Neural cell (in vitro differentiated cells): ENCODE measurements around the gene SYTL4.

Source experiments
- CTCF ChIP-seq: fragments of 450-650 bp; IDR thresholded peaks from 2 replicates; pipeline ENCODE4 v1.5.1; 2014; ENCODE audit warnings: antibody characterized with exemption, mild to moderate bottlenecking, moderate library complexity; ENCODE audit not compliant: poor library complexity, severe bottlenecking
- EP300 ChIP-seq: fragments of 450-650 bp; conservative IDR thresholded peaks from 2 replicates; pipeline ENCODE4 v1.6.1; 2014; ENCODE audit warnings: antibody characterized with exemption, mild to moderate bottlenecking, moderate library complexity; ENCODE audit not compliant: poor library complexity, severe bottlenecking
- EZH2 ChIP-seq: fragments of 200-600, 300-800 bp; shearing (Covaris generic), sonication (generic); IDR thresholded peaks from 2 replicates; pipeline ENCODE4 v1.6.1; 2014; ENCODE audit warnings: antibody characterized with exemption, low read length, borderline replicate concordance, mild to moderate bottlenecking; ENCODE audit not compliant: insufficient read depth, poor library complexity, severe bottlenecking
- MXI1 ChIP-seq: fragments of 450-650 bp; conservative IDR thresholded peaks from 2 replicates; pipeline ENCODE4 v1.6.1; 2014; ENCODE audit warnings: antibody characterized with exemption, mild to moderate bottlenecking; ENCODE audit not compliant: poor library complexity, severe bottlenecking
- POLR2AphosphoS5 ChIP-seq: IDR thresholded peaks from 2 replicates; pipeline ENCODE4 v1.6.1; 2012
- RAD21 ChIP-seq: fragments of 450-650 bp; conservative IDR thresholded peaks from 2 replicates; pipeline ENCODE4 v1.6.1; 2014; ENCODE audit warnings: antibody characterized with exemption, mild to moderate bottlenecking, moderate library complexity
- SMC3 ChIP-seq: fragments of 450-650 bp; conservative IDR thresholded peaks from 2 replicates; pipeline ENCODE4 v1.6.1; 2014; ENCODE audit warnings: antibody characterized with exemption, mild to moderate bottlenecking, moderate library complexity; ENCODE audit not compliant: poor library complexity
- TAF1 ChIP-seq: IDR thresholded peaks from 2 replicates; pipeline ENCODE4 v1.6.1; 2012; ENCODE audit warnings: low read depth
- TF ChIP-seq, protein P1 (sequence below): IDR thresholded peaks from 2 replicates; pipeline ENCODE4 v1.6.1; 2012; ENCODE audit warnings: borderline replicate concordance

- TF ChIP-seq CTCF (no peak), EZH2 (no peak), EP300 (no peak), POLR2AphosphoS5 (no peak), RAD21 (no peak), SMC3 (no peak), TAF1 (no peak), MXI1 (no peak)
- TF ChIP-seq, protein P1, sequence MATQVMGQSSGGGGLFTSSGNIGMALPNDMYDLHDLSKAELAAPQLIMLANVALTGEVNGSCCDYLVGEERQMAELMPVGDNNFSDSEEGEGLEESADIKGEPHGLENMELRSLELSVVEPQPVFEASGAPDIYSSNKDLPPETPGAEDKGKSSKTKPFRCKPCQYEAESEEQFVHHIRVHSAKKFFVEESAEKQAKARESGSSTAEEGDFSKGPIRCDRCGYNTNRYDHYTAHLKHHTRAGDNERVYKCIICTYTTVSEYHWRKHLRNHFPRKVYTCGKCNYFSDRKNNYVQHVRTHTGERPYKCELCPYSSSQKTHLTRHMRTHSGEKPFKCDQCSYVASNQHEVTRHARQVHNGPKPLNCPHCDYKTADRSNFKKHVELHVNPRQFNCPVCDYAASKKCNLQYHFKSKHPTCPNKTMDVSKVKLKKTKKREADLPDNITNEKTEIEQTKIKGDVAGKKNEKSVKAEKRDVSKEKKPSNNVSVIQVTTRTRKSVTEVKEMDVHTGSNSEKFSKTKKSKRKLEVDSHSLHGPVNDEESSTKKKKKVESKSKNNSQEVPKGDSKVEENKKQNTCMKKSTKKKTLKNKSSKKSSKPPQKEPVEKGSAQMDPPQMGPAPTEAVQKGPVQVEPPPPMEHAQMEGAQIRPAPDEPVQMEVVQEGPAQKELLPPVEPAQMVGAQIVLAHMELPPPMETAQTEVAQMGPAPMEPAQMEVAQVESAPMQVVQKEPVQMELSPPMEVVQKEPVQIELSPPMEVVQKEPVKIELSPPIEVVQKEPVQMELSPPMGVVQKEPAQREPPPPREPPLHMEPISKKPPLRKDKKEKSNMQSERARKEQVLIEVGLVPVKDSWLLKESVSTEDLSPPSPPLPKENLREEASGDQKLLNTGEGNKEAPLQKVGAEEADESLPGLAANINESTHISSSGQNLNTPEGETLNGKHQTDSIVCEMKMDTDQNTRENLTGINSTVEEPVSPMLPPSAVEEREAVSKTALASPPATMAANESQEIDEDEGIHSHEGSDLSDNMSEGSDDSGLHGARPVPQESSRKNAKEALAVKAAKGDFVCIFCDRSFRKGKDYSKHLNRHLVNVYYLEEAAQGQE: no peak
Observed at GRCh38 chrX:100677611-100678181, 54.2 kb downstream of the SYTL4 start.
